GM23338 (cell line): Measurements from ENCODE around the gene SLC8A1.

Experiments
- CREB1 ChIP-seq: fragments of 250-450 bp; sonication (Bioruptor Pico); IDR thresholded peaks from 2 replicates; pipeline ENCODE4 v1.5.0; 2020; ENCODE audit warnings: low read depth, mild to moderate bottlenecking, moderate library complexity
- EZH2 ChIP-seq: fragments of 200-600 bp; sonication (generic); IDR thresholded peaks from one replicate; pipeline ENCODE4 v1.8.0; 2017; ENCODE audit warnings: antibody characterized with exemption, mild to moderate bottlenecking, low read depth; ENCODE audit not compliant: unreplicated experiment
- EZH2phosphoT487 ChIP-seq: fragments of 200-600 bp; sonication (generic); IDR thresholded peaks from one replicate; pipeline ENCODE4 v1.8.1; 2018; ENCODE audit warnings: antibody characterized with exemption; ENCODE audit not compliant: unreplicated experiment
- NANOG ChIP-seq: IDR thresholded peaks from 2 replicates; pipeline ENCODE4 v1.6.1; 2016; ENCODE audit warnings: antibody characterized with exemption, borderline replicate concordance
- POLR2AphosphoS5 ChIP-seq: IDR thresholded peaks from 2 replicates; pipeline ENCODE4 v1.6.1; 2016; ENCODE audit warnings: antibody characterized with exemption, low read depth
- STAT1 ChIP-seq: IDR thresholded peaks from one replicate; pipeline ENCODE4 v1.6.1; 2016; ENCODE audit warnings: antibody characterized with exemption; ENCODE audit not compliant: unreplicated experiment
- ZNF114 ChIP-seq: fragments of 250-450 bp; sonication (Bioruptor Pico); IDR thresholded peaks from 2 replicates; pipeline ENCODE4 v1.5.0; 2020; ENCODE audit warnings: mild to moderate bottlenecking, moderate library complexity
- TF ChIP-seq, protein P1 (sequence below), 2 experiments: fragments of 200-600 bp in 1 of 2; sonication (generic) in 1 of 2; conservative IDR thresholded peaks; 2 replicates each; pipeline versions ENCODE4 v1.5.1 to v1.6.1; 2016 to 2017; ENCODE audit warnings: antibody characterized with exemption in 2 of 2, low read depth in 2 of 2, mild to moderate bottlenecking in 2 of 2, moderate library complexity in 1 of 2
- TF ChIP-seq, protein P2 (sequence below): IDR thresholded peaks from one replicate; pipeline ENCODE4 v1.6.1; 2018; ENCODE audit warnings: antibody characterized with exemption; ENCODE audit not compliant: unreplicated experiment
- TF ChIP-seq, protein P3 (sequence below): IDR thresholded peaks from 2 replicates; pipeline ENCODE4 v1.6.1; 2016; ENCODE audit warnings: antibody characterized with exemption

- TF ChIP-seq, protein P1, sequence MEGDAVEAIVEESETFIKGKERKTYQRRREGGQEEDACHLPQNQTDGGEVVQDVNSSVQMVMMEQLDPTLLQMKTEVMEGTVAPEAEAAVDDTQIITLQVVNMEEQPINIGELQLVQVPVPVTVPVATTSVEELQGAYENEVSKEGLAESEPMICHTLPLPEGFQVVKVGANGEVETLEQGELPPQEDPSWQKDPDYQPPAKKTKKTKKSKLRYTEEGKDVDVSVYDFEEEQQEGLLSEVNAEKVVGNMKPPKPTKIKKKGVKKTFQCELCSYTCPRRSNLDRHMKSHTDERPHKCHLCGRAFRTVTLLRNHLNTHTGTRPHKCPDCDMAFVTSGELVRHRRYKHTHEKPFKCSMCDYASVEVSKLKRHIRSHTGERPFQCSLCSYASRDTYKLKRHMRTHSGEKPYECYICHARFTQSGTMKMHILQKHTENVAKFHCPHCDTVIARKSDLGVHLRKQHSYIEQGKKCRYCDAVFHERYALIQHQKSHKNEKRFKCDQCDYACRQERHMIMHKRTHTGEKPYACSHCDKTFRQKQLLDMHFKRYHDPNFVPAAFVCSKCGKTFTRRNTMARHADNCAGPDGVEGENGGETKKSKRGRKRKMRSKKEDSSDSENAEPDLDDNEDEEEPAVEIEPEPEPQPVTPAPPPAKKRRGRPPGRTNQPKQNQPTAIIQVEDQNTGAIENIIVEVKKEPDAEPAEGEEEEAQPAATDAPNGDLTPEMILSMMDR (conservative IDR thresholded peaks at IDR 0.05; ENCODE audit: low read depth in 2 of 2) = no peak
- no peak for TF ChIP-seq CREB1
- TF ChIP-seq POLR2AphosphoS5 = no peak
- no peak for TF ChIP-seq EZH2
- TF ChIP-seq, protein P2, sequence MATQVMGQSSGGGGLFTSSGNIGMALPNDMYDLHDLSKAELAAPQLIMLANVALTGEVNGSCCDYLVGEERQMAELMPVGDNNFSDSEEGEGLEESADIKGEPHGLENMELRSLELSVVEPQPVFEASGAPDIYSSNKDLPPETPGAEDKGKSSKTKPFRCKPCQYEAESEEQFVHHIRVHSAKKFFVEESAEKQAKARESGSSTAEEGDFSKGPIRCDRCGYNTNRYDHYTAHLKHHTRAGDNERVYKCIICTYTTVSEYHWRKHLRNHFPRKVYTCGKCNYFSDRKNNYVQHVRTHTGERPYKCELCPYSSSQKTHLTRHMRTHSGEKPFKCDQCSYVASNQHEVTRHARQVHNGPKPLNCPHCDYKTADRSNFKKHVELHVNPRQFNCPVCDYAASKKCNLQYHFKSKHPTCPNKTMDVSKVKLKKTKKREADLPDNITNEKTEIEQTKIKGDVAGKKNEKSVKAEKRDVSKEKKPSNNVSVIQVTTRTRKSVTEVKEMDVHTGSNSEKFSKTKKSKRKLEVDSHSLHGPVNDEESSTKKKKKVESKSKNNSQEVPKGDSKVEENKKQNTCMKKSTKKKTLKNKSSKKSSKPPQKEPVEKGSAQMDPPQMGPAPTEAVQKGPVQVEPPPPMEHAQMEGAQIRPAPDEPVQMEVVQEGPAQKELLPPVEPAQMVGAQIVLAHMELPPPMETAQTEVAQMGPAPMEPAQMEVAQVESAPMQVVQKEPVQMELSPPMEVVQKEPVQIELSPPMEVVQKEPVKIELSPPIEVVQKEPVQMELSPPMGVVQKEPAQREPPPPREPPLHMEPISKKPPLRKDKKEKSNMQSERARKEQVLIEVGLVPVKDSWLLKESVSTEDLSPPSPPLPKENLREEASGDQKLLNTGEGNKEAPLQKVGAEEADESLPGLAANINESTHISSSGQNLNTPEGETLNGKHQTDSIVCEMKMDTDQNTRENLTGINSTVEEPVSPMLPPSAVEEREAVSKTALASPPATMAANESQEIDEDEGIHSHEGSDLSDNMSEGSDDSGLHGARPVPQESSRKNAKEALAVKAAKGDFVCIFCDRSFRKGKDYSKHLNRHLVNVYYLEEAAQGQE = no peak
- TF ChIP-seq, protein P3, sequence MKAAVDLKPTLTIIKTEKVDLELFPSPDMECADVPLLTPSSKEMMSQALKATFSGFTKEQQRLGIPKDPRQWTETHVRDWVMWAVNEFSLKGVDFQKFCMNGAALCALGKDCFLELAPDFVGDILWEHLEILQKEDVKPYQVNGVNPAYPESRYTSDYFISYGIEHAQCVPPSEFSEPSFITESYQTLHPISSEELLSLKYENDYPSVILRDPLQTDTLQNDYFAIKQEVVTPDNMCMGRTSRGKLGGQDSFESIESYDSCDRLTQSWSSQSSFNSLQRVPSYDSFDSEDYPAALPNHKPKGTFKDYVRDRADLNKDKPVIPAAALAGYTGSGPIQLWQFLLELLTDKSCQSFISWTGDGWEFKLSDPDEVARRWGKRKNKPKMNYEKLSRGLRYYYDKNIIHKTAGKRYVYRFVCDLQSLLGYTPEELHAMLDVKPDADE = no peak
- TF ChIP-seq EZH2phosphoT487 = no peak
- TF ChIP-seq STAT1 = no peak
- TF ChIP-seq ZNF114 (CRISPR knock-in tag) = no peak
- TF ChIP-seq NANOG = no peak
Measured at GRCh38 chr2:40200366-40200915, 251.4 kb downstream of the SLC8A1 start.
